Measurements from ENCODE around the gene MAGED1.

The MAGED1 gene

DNA sequence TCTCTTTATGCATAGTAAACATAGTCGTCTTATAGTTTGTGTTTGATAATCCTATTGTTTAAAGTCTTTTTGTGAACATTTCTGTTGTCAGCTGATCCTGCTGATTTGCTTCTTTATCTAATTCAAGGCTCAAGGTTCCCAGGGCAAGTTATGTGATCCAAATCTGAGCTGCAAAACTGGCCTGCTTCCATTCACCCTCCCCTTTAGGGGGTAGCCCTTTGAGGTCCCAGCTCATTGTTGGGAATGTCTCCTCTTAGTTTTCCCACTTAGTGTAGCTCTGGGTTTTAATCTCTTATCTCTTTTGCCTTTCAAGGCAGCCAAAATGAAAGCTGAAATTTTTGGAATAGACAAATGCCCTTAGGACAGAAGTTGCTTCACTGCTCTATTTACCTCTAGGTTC, 40.2 kb upstream of the MAGED1 start:
- H3K4me3 ChIP-seq (ENCODE audit: low read depth, low read length): no peak overlapping the region
- H3K27me3 ChIP-seq: no peaks in the 10 kb centered on the region
- DNase-seq: no peak
- no peaks in the 10 kb centered on the region for H3K9me3 ChIP-seq
- TF ChIP-seq, protein P1, sequence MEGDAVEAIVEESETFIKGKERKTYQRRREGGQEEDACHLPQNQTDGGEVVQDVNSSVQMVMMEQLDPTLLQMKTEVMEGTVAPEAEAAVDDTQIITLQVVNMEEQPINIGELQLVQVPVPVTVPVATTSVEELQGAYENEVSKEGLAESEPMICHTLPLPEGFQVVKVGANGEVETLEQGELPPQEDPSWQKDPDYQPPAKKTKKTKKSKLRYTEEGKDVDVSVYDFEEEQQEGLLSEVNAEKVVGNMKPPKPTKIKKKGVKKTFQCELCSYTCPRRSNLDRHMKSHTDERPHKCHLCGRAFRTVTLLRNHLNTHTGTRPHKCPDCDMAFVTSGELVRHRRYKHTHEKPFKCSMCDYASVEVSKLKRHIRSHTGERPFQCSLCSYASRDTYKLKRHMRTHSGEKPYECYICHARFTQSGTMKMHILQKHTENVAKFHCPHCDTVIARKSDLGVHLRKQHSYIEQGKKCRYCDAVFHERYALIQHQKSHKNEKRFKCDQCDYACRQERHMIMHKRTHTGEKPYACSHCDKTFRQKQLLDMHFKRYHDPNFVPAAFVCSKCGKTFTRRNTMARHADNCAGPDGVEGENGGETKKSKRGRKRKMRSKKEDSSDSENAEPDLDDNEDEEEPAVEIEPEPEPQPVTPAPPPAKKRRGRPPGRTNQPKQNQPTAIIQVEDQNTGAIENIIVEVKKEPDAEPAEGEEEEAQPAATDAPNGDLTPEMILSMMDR (IDR thresholded peaks at IDR 0.05; ENCODE audit: low read depth, low read length): no peak
- no peaks in the 10 kb centered on the region for H3K36me3 ChIP-seq
- H3K4me1 ChIP-seq: no peaks in the 10 kb centered on the region

DNA sequence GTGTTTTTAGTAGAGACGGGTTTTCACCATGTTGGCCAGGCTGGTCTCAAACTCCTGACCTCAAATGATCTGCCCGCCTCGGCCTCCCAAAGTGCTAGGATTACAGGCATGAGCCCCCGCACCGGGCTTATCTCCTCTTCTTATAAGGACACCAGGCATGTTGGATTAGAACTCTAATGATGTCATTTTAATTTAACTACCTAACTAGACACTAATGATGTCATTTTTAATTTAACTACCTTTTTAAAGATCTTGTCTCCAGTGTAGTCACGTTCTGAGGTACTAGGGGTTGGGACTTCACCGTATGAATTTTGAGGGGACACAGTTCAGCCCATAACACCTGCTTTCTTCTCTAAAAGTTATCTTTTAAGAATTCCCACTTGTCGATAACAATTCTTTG, 37.7 kb upstream of the MAGED1 start:
- Histone ChIP-seq H3K36me3 (no peaks in the 10 kb centered on the region), H3K4me1 (no peaks in the 10 kb centered on the region), H3K9me3 (no peaks in the 10 kb centered on the region), H3K4me3 (ENCODE audit: low read depth, low read length) (no peak overlapping the region), H3K27me3 (no peaks in the 10 kb centered on the region)
- no peak for DNase-seq
- TF ChIP-seq, protein P1 (IDR thresholded peaks at IDR 0.05; ENCODE audit: low read depth, low read length): no peak

DNA sequence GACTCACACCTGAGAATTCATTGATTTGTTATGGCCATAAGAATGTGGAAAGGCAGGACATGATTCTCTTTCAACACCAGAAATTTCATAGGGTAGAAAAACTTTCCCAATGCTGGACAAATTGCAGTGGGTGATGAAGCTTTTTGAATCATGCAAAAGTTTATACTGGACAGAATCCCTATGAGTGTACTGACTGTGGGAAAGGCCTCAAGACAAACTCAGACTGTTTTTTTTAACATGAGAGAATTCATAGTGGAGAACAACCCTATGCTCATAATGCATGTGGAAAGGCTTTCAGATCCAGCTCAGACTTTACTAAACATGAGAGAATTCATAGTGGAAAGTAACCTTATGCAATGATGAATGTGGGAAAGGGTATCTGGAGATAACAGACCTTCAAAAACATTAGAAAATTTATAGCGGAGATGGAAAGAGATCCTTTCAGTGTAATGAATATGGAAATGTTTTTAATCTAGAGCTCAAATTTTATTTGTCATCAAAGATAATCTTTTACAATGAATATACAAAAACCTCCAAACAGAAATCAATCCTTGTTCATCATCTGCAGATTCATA, 36.2 kb upstream of the MAGED1 start:
- no peaks in the 10 kb centered on the region for H3K27me3 ChIP-seq
- DNase-seq: no peak
- H3K36me3 ChIP-seq: no peaks in the 10 kb centered on the region
- H3K9me3 ChIP-seq: no peaks in the 10 kb centered on the region
- H3K4me1 ChIP-seq: no peaks in the 10 kb centered on the region
- TF ChIP-seq, protein P1 (IDR thresholded peaks at IDR 0.05; ENCODE audit: low read depth, low read length): no peak
- no peak overlapping the region for H3K4me3 ChIP-seq (ENCODE audit: low read depth, low read length)

DNA sequence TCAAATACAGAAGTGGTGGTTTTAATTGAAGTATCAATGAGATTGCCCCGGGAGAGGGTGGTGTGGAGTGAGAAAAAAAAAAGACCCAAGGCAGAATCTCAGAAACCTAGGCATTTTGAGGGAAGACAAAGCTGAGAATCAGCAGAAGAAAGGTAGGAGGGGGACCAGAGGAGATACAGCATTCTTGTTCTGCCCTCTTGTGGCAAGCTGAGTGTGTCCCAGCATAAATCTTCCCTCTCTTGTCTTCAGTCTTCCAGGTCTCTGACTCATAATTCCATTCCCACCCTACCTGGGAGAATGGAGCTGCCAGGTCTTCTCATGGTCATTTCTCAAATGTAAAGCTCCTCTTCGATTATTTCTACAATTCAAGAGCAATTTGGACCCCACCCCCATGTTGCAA, 32.7 kb upstream of the MAGED1 start:
- Histone ChIP-seq H3K27me3 (no peaks in the 10 kb centered on the region), H3K9me3 (no peaks in the 10 kb centered on the region), H3K4me3 (ENCODE audit: low read depth, low read length) (no peak overlapping the region), H3K36me3 (no peaks in the 10 kb centered on the region), H3K4me1 (no peaks in the 10 kb centered on the region)
- TF ChIP-seq, protein P1 (IDR thresholded peaks at IDR 0.05; ENCODE audit: low read depth, low read length): peak; percentile 58
- DNase-seq: peak; percentile 11

DNA sequence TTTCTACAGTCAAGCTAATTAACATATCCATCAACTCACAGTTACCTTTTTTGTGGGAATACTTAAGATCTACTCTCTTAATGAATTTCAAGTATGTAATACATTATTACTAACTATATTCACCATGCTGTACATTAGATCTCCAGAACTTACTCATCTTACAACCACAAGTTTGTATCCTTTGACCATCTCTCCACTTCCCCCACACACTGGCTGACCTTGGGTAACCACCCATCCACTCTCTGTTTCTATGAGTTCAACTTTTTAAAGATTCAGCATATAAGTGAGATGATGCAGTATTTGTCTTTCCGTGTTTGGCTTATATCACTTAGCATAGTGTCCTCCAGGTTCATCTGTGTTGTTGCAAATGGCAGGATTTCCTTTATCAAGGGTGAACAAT, 30.5 kb upstream of the MAGED1 start:
- H3K4me3 ChIP-seq (ENCODE audit: low read depth, low read length): no peak overlapping the region
- TF ChIP-seq, protein P1 (IDR thresholded peaks at IDR 0.05; ENCODE audit: low read depth, low read length): no peak

DNA sequence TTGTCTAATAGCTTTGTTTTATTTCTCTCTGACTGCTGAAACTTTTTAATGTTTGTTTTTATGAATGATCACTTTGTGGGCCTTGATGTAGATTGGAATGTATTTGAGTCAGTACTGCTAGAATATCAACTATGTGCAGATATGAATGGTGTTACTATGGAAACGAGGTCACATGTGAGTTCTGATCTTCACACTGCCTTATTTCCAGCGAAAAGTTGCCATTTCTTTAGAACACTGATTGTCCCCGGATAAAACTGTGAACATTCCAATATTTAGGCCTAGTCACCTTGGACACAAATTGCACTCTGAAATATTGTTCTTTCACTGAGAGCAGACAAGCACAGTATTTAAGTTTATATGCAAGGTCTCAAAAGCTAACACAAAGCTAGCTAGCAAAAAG, 27.2 kb upstream of the MAGED1 start:
- H3K4me1 ChIP-seq: no peaks in the 10 kb centered on the region
- H3K4me3 ChIP-seq (ENCODE audit: low read depth, low read length): no peak overlapping the region
- TF ChIP-seq, protein P1 (IDR thresholded peaks at IDR 0.05; ENCODE audit: low read depth, low read length): no peak
- no peak for DNase-seq
- no peaks in the 10 kb centered on the region for H3K36me3 ChIP-seq
- no peaks in the 10 kb centered on the region for H3K9me3 ChIP-seq
- H3K27me3 ChIP-seq: no peaks in the 10 kb centered on the region

More for the DNA sequence above, 30.5 kb upstream of the MAGED1 start:
- no peak for DNase-seq
- Histone ChIP-seq H3K9me3 (no peaks in the 10 kb centered on the region), H3K27me3 (no peaks in the 10 kb centered on the region), H3K4me1 (no peaks in the 10 kb centered on the region), H3K36me3 (no peaks in the 10 kb centered on the region)

Measured in BE2C (cell line).